OCI-LY1 (cell line): ENCODE results near the gene TOR1B.

Experiments
- EZH2 ChIP-seq: fragments of 200-600 bp; sonication (generic), shearing (Covaris generic); IDR thresholded peaks from 2 replicates; pipeline ENCODE4 v1.8.0; 2017; ENCODE audit warnings: borderline replicate concordance, mixed run types, mild to moderate bottlenecking, antibody characterized with exemption, low read length, moderate library complexity, mixed read lengths
- TF ChIP-seq, protein P1 (sequence below): fragments of 200-600 bp; sonication (generic), shearing (Covaris generic); IDR thresholded peaks from 2 replicates; pipeline ENCODE4 v1.5.1; 2017; ENCODE audit warnings: mild to moderate bottlenecking, antibody characterized with exemption, low read length, moderate library complexity, mixed read lengths

DNA sequence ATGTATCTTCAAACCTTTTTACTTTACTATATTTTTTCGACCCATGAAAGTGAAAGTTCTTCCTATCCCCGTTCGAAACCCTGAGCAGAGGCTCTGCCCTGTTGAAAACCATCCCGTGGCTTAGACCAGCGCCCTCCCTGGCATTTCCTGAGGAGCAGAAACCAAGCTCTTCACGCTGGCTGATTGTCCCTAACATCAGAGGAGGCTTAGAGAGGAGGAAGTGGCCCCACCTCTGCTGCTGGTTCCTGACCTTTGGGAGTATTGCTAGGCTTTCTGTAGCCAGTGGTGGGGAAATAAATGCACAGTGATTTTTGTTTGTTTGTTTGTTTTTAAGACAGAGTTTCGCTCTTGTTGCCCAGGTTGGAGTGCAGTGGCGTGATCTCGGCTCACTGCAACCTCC is 45.9 kb upstream of the TOR1B start:
- TF ChIP-seq, protein P1, sequence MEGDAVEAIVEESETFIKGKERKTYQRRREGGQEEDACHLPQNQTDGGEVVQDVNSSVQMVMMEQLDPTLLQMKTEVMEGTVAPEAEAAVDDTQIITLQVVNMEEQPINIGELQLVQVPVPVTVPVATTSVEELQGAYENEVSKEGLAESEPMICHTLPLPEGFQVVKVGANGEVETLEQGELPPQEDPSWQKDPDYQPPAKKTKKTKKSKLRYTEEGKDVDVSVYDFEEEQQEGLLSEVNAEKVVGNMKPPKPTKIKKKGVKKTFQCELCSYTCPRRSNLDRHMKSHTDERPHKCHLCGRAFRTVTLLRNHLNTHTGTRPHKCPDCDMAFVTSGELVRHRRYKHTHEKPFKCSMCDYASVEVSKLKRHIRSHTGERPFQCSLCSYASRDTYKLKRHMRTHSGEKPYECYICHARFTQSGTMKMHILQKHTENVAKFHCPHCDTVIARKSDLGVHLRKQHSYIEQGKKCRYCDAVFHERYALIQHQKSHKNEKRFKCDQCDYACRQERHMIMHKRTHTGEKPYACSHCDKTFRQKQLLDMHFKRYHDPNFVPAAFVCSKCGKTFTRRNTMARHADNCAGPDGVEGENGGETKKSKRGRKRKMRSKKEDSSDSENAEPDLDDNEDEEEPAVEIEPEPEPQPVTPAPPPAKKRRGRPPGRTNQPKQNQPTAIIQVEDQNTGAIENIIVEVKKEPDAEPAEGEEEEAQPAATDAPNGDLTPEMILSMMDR: no peak
- no peak for TF ChIP-seq EZH2
